DOHH2 (cell line): ENCODE data around the gene TARP.

Experiments
- CTCF ChIP-seq: fragments of 200-600 bp; sonication (generic); IDR thresholded peaks from one replicate; pipeline ENCODE4 v1.5.1; 2014; ENCODE audit warnings: antibody characterized with exemption, mild to moderate bottlenecking, low read depth, low read length; ENCODE audit not compliant: poor library complexity, severe bottlenecking
- EZH2phosphoT487 ChIP-seq: fragments of 200-600 bp; sonication (generic); IDR thresholded peaks from 2 replicates; pipeline ENCODE4 v1.6.1; 2017; ENCODE audit warnings: borderline replicate concordance, mild to moderate bottlenecking, antibody characterized with exemption, low read length, moderate library complexity, mixed read lengths

- TF ChIP-seq CTCF (no peak), EZH2phosphoT487 (no peak)
These were observed 34.7 kb upstream of the TARP start for GRCh38 chr7:38308140-38308539.
